ELF-1 (cell line): ENCODE data around the gene CLCF1.
A peak's percentile ranks its signal among the peaks of the same experiment; 100 is the strongest.

Experiments
- DNase-seq: peaks from one replicate; pipeline ENCODE4 v3.0.0-alpha.2; 2016; ENCODE audit warnings: low read depth, low spot score

The CLCF1 gene

GRCh38 chr11:67395555-67396258 is 22.3 kb upstream of the CLCF1 start:
- DNase-seq = no peak

DNA sequence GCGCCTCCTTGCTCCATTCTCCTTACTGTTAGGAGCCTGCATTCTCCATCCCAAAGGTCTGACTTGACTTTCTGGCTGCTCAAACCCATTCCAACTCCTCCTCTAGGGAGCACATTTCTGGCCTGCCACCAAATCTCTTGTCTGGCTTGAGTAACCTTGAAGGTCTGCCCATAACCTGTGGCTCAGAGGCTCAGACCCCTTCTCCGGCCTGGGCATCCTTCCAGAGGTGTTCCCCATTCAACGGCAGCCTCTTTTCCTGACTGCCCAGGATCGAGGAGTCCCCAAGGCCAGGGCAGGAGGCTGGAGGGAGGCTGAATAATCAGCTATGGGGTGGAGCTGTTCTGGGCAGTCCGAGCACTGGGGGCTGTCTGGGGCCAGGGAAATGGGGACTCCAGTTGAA is 20.6 kb upstream of the CLCF1 start:
- no peak for DNase-seq

DNA sequence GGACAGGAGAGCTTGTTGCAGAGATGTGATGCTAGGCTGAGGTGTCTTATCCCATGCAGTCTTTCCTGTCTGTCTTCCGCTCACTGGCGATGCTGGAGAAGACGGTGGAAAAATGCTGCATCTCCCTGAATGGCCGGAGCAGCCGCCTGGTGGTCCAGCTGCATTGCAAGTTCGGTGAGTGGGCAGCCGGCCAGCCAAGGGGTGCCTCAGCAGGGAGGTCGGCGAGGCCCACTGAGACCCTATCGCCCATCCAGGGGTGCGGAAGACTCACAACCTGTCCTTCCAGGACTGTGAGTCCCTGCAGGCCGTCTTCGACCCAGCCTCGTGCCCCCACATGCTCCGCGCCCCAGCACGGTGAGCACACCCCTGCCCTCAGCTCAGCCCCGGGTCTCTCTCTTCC is 20.0 kb upstream of the CLCF1 start:
- no peak for DNase-seq

- no peak for DNase-seq
These were observed 18.9 kb upstream of the CLCF1 start for GRCh38 chr11:67392183-67392715.

GRCh38 chr11:67391304-67392182 is 18.1 kb upstream of the CLCF1 start, which contains the start of gene RAD9A:
TSS of gene RAD9A (plus strand) at chr11:67391986. CDS start at chr11:67392045, 59 bp downstream.
- DNase-seq = peak; percentile 95

DNA sequence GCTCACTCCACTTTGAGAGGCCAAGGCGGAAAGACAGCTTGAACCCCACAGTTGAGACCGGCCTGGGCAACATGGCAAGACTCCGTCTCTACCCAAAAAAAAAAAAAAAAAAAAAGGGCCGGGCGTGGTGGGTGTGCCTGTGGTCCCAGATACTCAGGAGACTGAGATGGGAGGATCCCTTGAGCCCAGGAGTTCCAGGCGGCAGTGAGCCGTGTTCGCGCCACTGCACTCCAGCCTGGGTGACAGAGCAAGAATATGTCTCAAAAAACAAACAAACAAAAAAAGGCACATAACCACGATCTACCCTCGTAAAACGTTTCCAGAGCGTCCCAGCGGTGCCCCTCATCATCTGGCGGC is 17.5 kb upstream of the CLCF1 start:
- no peak for DNase-seq

GRCh38 chr11:67389477-67389876 is 16.1 kb upstream of the CLCF1 start:
- peak; percentile 76 for DNase-seq

GRCh38 chr11:67387518-67387917 is 14.1 kb upstream of the CLCF1 start:
- no peak for DNase-seq

DNA sequence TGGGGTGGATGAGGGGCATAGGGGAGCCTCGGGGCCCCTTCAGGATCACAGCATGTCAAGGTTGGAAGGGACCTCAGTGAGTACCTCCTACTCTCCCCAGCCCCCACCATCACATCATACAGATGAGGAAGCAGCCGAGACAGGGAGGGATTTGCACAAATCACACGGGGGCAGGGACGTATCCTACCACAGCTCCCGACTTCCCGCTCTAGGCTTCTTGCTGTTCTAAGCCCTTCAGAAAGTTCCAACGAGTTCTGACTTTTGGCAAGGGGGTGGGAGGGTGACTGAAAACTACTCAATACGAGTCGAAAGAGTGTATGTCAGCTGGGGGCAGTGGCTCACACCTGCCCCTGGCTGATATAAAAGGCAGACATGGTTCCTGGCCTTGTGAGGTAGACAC is 13.7 kb upstream of the CLCF1 start:
- no peak for DNase-seq

- DNase-seq = no peak
These were observed 11.5 kb upstream of the CLCF1 start for GRCh38 chr11:67384851-67385366.

DNA sequence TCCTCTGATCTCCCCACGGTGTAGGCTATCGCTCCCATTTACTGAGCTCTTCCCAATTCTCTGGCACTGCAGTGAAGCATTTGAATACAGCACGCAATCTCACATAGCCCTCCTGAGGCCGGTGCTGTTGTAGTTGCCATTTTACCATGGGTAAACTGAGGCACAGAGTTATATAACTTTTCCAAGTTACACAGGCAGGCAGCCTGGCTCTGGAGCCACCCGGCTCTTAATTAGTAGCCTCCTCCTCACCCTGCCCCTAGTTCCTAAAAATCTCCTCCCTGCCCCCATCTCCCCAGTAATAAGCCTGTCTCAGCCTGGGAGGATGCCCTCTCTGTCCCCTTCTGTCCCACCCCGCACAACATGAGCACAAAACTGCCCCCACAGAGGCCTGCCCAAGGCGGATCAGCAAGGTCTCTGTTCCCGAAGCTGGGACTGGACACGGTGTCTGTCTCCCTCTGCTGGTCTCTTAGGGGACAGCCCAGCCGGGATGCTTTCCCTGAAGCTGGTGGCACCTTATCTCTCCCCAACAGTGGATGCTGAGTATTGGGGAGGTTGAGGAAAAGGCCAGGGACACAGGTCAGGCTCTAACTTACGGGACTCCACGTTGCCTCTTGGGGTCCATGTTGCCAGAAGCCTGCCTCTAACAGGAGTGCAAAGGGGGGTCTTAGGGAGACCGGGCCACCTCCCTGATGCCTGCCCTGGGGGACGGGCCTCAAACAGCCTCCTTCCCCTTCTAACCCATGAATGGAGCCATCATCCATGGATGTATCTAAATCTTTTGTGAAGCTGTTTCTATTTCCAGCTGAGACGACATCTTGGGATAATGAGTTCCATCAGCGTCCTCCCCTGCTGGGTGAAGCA is 9.1 kb upstream of the CLCF1 start:
- peak; percentile 87 for DNase-seq

DNA sequence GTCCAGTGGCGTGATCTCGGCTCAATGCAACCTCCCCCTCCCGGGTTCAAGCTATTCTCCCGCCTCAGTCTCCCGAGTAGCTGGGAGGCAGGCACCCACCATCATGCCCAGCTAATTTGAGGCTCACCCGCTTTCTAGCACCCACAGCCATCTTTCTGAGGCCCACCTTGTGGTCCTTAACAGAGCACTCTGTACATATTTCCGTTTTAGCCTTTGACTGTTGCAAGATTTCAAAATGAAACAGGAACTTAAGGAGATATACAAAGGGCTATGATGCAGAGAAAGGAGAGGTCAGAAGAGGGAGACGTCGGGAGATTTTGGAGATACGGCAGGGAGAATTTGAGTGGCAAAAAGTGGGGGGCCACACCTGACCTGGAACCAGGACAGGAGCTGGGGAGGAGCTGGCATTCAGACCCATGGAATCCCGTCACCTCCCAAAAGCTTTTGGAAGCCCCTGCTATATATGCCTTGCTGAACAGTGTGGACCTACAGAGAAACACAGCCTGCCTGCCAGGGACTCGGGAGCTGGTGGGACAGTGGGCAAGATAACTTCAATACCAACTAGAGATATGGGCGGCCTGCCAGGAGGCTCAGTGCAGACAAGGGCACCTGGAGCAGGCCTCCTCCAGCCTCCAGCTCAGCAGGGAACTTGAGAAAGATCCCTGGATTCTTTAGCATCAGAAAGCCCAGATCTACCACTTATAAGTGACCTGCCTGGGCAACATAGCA is 8.0 kb upstream of the CLCF1 start:
- no peak for DNase-seq

DNA sequence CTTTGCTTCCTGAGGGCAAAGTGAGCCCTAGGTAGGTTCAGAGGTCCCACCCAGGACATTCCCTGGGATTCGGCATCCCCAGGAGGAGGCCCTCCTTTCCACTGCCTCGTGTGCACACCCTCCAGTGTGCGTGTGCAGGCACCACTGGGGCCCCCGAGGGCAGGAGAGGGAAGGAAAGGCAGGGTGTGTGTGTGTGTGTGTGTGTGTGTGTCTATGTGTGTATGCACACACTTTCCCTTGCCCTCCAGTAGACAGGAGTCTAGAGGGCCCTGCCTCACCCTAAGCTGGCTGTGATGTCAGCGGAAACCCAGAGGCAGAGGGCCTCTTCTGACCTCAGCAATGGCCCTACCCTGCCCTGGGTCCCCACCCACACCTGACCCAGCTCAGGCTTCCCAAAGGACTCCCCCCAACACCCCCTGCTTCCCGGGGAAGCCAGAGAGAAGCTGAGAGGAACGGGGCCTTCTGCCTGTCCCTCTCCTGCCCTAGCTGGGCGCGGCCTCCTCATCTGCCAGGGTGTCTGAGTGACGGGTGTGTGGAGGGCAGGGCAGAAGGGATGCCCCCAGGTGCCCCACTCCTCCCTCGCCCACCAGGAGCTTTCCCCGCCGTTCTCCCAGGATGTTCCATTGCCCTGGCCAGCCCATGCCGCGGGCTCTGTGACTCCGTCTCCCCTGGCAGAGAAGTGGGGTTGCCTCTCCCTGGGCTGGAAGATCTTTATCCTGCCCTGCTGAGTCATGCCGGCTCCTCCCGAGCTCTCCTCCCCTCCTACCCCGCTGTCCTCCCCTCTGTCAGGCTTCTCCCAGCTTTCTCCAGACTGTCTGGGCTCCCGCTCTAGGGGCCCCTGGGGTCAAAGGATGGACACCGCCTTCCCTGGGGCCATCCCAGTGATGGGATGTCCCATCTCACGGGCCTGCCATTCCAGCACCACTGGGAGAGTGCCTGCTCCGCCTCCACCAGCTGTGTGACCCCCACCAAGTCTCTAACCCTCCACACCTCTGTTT is 6.0 kb upstream of the CLCF1 start:
- peak; percentile 49 for DNase-seq

GRCh38 chr11:67378544-67378943 is 5.1 kb upstream of the CLCF1 start:
- no peak for DNase-seq

DNA sequence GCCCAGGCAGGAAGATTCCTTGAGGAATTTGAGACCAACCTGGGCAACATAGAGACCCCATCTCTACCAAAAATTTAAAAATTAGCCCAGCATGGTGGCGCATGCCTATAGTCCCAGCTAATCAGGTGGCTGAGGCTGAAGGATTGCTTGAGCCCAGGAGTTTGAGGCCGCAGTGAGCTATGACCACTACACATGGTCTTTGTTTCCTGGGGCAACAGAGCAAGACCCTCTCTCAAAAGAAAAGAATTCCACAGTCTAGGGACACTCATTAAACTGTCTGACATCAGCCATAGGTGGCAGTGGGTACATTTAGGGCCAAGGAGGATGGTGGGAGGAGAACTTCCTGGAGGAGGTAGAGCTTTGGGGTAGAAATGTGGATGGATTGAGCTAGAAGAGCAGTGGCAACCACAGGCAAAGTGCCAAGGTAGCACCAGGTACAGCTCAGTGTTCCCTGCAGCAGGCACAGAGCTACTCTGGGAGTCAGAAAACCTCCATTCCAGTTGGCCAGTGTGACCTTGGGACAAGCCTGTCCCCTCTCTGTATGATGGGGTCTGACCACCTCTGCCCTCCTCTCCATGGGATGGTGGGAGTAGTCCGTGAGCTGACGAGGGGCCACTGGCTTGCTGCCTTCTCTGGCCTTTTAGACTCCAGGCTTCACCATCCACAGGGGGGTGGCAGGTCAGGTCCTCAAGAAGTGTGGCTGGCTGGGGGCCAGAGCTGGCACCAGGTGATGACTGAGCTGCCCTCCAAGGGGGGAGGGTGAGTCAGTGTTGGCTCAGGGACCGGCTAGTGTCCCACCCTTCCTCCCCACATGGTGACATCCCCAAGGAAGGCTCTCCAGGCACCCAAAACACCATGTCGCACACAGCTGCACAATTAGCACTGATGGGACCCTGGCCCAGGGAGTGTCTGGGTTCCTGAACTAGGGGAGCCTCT is 3.7 kb upstream of the CLCF1 start:
- no peak for DNase-seq

GRCh38 chr11:67376063-67376820 is 2.8 kb upstream of the CLCF1 start:
- no peak for DNase-seq

GRCh38 chr11:67375320-67376055 is 2.1 kb upstream of the CLCF1 start:
- DNase-seq = no peak
